Neuronal stem cell (in vitro differentiated cells): ENCODE measurements around the gene RASAL2.

Experiments
- DNase-seq: peaks from one replicate; pipeline ENCODE4 v3.0.0-alpha.2; 2013; ENCODE audit warnings: low spot score
- H2AFZ ChIP-seq: one replicate; pipeline ENCODE4 v1.6.1; 2013; ENCODE audit warnings: mild to moderate bottlenecking, low read length, inconsistent platforms
- H2AK5ac ChIP-seq: 2 replicates; pipeline ENCODE4 v1.6.1; 2013; ENCODE audit warnings: low read depth, mild to moderate bottlenecking, inconsistent platforms, low read length, moderate library complexity, mixed read lengths
- H2BK120ac ChIP-seq: 2 replicates; pipeline ENCODE4 v1.6.1; 2013; ENCODE audit warnings: low read depth, mild to moderate bottlenecking, inconsistent platforms, low read length, moderate library complexity, mixed read lengths
- H2BK12ac ChIP-seq: one replicate; pipeline ENCODE4 v1.6.1; 2013; ENCODE audit warnings: low read length, inconsistent platforms
- H2BK15ac ChIP-seq: 2 replicates; pipeline ENCODE4 v1.6.1; 2013; ENCODE audit warnings: mild to moderate bottlenecking, low read length, inconsistent platforms, mixed read lengths
- H2BK5ac ChIP-seq: one replicate; pipeline ENCODE4 v1.6.1; 2013; ENCODE audit warnings: inconsistent platforms, mild to moderate bottlenecking, low read length, moderate library complexity
- H3K14ac ChIP-seq: one replicate; pipeline ENCODE4 v1.6.1; 2013; ENCODE audit warnings: low read length, inconsistent platforms
- H3K18ac ChIP-seq: 2 replicates; pipeline ENCODE4 v1.6.1; 2013; ENCODE audit warnings: low read length, inconsistent platforms
- H3K23ac ChIP-seq: 2 replicates; pipeline ENCODE4 v1.6.1; 2013; ENCODE audit warnings: low read depth, mild to moderate bottlenecking, mixed read lengths, low read length, inconsistent platforms; ENCODE audit not compliant: poor library complexity
- H3K27ac ChIP-seq: replicated peaks from 3 replicates; pipeline ENCODE4 v1.5.1; 2013; ENCODE audit warnings: low read length, inconsistent platforms
- H3K27me3 ChIP-seq, 3 experiments: 2 replicates each; pipeline ENCODE4 v1.6.1; 2013; ENCODE audit warnings: low read length in 3 of 3, mild to moderate bottlenecking in 2 of 3, inconsistent platforms in 1 of 3, low read depth in 1 of 3, mixed read lengths in 1 of 3, moderate library complexity in 1 of 3; ENCODE audit not compliant: control insufficient read depth in 3 of 3, insufficient read depth in 3 of 3
- H3K36me3 ChIP-seq, 2 donors: replicated peaks in 1 of 2; 2 replicates each; pipeline ENCODE4 v1.6.1; 2013; ENCODE audit warnings: low read length in 2 of 2; ENCODE audit not compliant: control insufficient read depth in 2 of 2, insufficient read depth in 2 of 2
- H3K4ac ChIP-seq: 2 replicates; pipeline ENCODE4 v1.6.1; 2013; ENCODE audit warnings: inconsistent platforms, mild to moderate bottlenecking, low read length, moderate library complexity
- H3K4me1 ChIP-seq, 2 donors: 1 replicate in 1 of 2; 2 replicates in 1 of 2; pipeline ENCODE4 v1.6.1; 2013; ENCODE audit warnings: low read length in 2 of 2, low read depth in 1 of 2; ENCODE audit not compliant: control insufficient read depth in 2 of 2, insufficient read depth in 1 of 2
- H3K4me2 ChIP-seq: one replicate; pipeline ENCODE4 v1.6.1; 2013; ENCODE audit warnings: mild to moderate bottlenecking, low read length, inconsistent platforms; ENCODE audit not compliant: insufficient read depth, poor library complexity, severe bottlenecking
- H3K4me3 ChIP-seq, 2 donors: 2 replicates each; pipeline ENCODE4 v1.5.1; 2013; ENCODE audit warnings: low read length in 2 of 2, mild to moderate bottlenecking in 2 of 2, inconsistent platforms in 1 of 2, moderate library complexity in 1 of 2
- H3K79me1 ChIP-seq: one replicate; pipeline ENCODE4 v1.6.1; 2013; ENCODE audit warnings: low read depth, mild to moderate bottlenecking, inconsistent platforms, low read length, moderate library complexity
- H3K9ac ChIP-seq: one replicate; pipeline ENCODE4 v1.6.1; 2013; ENCODE audit warnings: mild to moderate bottlenecking, low read depth, low read length, inconsistent platforms; ENCODE audit not compliant: poor library complexity
- H3K9me3 ChIP-seq, 2 donors: replicated peaks in 1 of 2; 2 replicates each; pipeline versions ENCODE3 to v1.6.1; 2013; ENCODE audit warnings: low read length in 2 of 2, mild to moderate bottlenecking in 2 of 2, inconsistent platforms in 1 of 2, low read depth in 1 of 2, mixed read lengths in 1 of 2, moderate library complexity in 1 of 2; ENCODE audit not compliant: control insufficient read depth in 2 of 2, insufficient read depth in 1 of 2
- H4K8ac ChIP-seq: one replicate; pipeline ENCODE4 v1.6.1; 2013; ENCODE audit warnings: low read depth, mild to moderate bottlenecking, inconsistent platforms, low read length, moderate library complexity
- H4K91ac ChIP-seq: one replicate; pipeline ENCODE4 v1.6.1; 2013; ENCODE audit warnings: low read length, low read depth, mild to moderate bottlenecking, inconsistent platforms; ENCODE audit not compliant: poor library complexity
- WGBS, 2 donors: extraction: QIAGEN DNeasy Blood & Tissue Kit; methylation state at CpG; one replicate each; pipeline ENCODE4 v1.1.7; 2013; ENCODE audit warnings: missing lambda C conversion rate in 2 of 2, mixed read lengths in 1 of 2; ENCODE audit not compliant: insufficient read length in 2 of 2, insufficient replicate concordance in 1 of 2; ENCODE audit errors: extremely low coverage in 2 of 2; 5-methylcytosine and 5-hydroxymethylcytosine counted together

Gene RASAL2

GRCh38 chr1:178461104-178461503 lies 367.2 kb downstream of the RASAL2 start:
- no peaks in the 10 kb centered on the region for H3K27me3 ChIP-seq
- DNase-seq: peak; percentile 8
- no peak overlapping the region for H3K14ac ChIP-seq
- no peak overlapping the region for H3K9ac ChIP-seq
- H3K4ac ChIP-seq: no peak overlapping the region
- H3K27ac ChIP-seq: no peak overlapping the region
- H3K4me2 ChIP-seq: no peak overlapping the region
- no peak overlapping the region for H4K91ac ChIP-seq
- H2AFZ ChIP-seq: no peak overlapping the region
- H3K9me3 ChIP-seq: no peaks in the 10 kb centered on the region
- H2BK120ac ChIP-seq: no peak overlapping the region
- H3K4me1 ChIP-seq: no peaks in the 10 kb centered on the region
- no peak overlapping the region for H4K8ac ChIP-seq
- no peak overlapping the region for H2AK5ac ChIP-seq
- no peak overlapping the region for H2BK12ac ChIP-seq
- no peak overlapping the region for H3K4me3 ChIP-seq
- H2BK15ac ChIP-seq: no peak overlapping the region
- H3K18ac ChIP-seq: no peak overlapping the region
- WGBS, 2 donors: no CpG with 5 or more reads among the region's 2 CpGs
- no peak overlapping the region for H3K23ac ChIP-seq
- no peaks in the 10 kb centered on the region for H3K79me1 ChIP-seq
- H3K36me3 ChIP-seq: peaks cover 3 to 57% of the 10 kb centered on the region in 2 donors
- H2BK5ac ChIP-seq: no peak overlapping the region

- no peak overlapping the region for H2AFZ ChIP-seq
- no peak overlapping the region for H2BK15ac ChIP-seq
- DNase-seq: no peak
- no peak overlapping the region for H2AK5ac ChIP-seq
- no peak overlapping the region for H3K4me3 ChIP-seq
- no CpG with 5 or more reads among the region's 4 CpGs for WGBS, 2 donors
- H3K9me3 ChIP-seq: no peaks in the 10 kb centered on the region
- no peak overlapping the region for H3K9ac ChIP-seq
- H3K4ac ChIP-seq: no peak overlapping the region
- peaks cover 3 to 57% of the 10 kb centered on the region in 2 donors for H3K36me3 ChIP-seq
- no peak overlapping the region for H3K23ac ChIP-seq
- H4K91ac ChIP-seq: no peak overlapping the region
- H2BK5ac ChIP-seq: no peak overlapping the region
- H3K27me3 ChIP-seq: no peaks in the 10 kb centered on the region
- H3K79me1 ChIP-seq: no peaks in the 10 kb centered on the region
- H4K8ac ChIP-seq: no peak overlapping the region
- no peak overlapping the region for H3K14ac ChIP-seq
- no peak overlapping the region for H3K4me2 ChIP-seq
- peak overlapping the region; percentile 13 for H3K27ac ChIP-seq
- H3K18ac ChIP-seq: no peak overlapping the region
- H3K4me1 ChIP-seq: no peaks in the 10 kb centered on the region
- H2BK12ac ChIP-seq: no peak overlapping the region
- H2BK120ac ChIP-seq: no peak overlapping the region
These were observed 367.8 kb downstream of the RASAL2 start for GRCh38 chr1:178461701-178462100.

GRCh38 chr1:178464141-178464540 lies 370.2 kb downstream of the RASAL2 start:
- H2BK15ac ChIP-seq: no peak overlapping the region
- no peak overlapping the region for H3K23ac ChIP-seq
- H4K91ac ChIP-seq: no peak overlapping the region
- no CpG with 5 or more reads among the region's 1 CpG for WGBS, 2 donors
- no peaks in the 10 kb centered on the region for H3K9me3 ChIP-seq
- H3K9ac ChIP-seq: no peak overlapping the region
- H2BK12ac ChIP-seq: no peak overlapping the region
- H3K4ac ChIP-seq: no peak overlapping the region
- DNase-seq: no peak
- H2BK5ac ChIP-seq: no peak overlapping the region
- H3K4me1 ChIP-seq: no peaks in the 10 kb centered on the region
- H3K4me2 ChIP-seq: no peak overlapping the region
- no peak overlapping the region for H3K18ac ChIP-seq
- no peak overlapping the region for H3K27ac ChIP-seq
- H2AFZ ChIP-seq: no peak overlapping the region
- H3K36me3 ChIP-seq: peaks cover 0 to 58% of the 10 kb centered on the region in 2 donors
- H2AK5ac ChIP-seq: no peak overlapping the region
- H3K14ac ChIP-seq: no peak overlapping the region
- H3K79me1 ChIP-seq: no peaks in the 10 kb centered on the region
- H3K27me3 ChIP-seq: no peaks in the 10 kb centered on the region
- H3K4me3 ChIP-seq: no peak overlapping the region
- no peak overlapping the region for H2BK120ac ChIP-seq
- H4K8ac ChIP-seq: no peak overlapping the region

- Histone ChIP-seq H2BK15ac (no peak overlapping the region), H2BK5ac (no peak overlapping the region), H4K8ac (no peak overlapping the region), H3K4me1 (no peaks in the 10 kb centered on the region), H3K9ac (no peak overlapping the region), H2AFZ (no peak overlapping the region), H3K4me3 (no peak overlapping the region), H3K9me3 (no peaks in the 10 kb centered on the region), H3K36me3 (peaks cover 0 to 62% of the 10 kb centered on the region in 2 donors), H3K27me3 (no peaks in the 10 kb centered on the region), H3K4ac (no peak overlapping the region), H3K14ac (no peak overlapping the region), H3K18ac (no peak overlapping the region), H3K4me2 (no peak overlapping the region), H2BK12ac (no peak overlapping the region), H2AK5ac (no peak overlapping the region), H2BK120ac (no peak overlapping the region), H3K79me1 (no peaks in the 10 kb centered on the region), H3K27ac (no peak overlapping the region), H3K23ac (no peak overlapping the region), H4K91ac (no peak overlapping the region)
- DNase-seq: no peak
These were observed 370.7 kb downstream of the RASAL2 start for GRCh38 chr1:178464566-178464965.
